ENCODE results near the gene NTPCR. TPM values are rescaled to one million over a fixed set of nuclear protein-coding genes. Genes with fewer than 3 reads are reported as not detected.

The NTPCR gene
- total and polyA plus RNA-seq, 2 donors (not counting 3 experiments of a cell fraction or from before 2014, with no cell fraction given): 13.2 to 35.3 TPM

DNA sequence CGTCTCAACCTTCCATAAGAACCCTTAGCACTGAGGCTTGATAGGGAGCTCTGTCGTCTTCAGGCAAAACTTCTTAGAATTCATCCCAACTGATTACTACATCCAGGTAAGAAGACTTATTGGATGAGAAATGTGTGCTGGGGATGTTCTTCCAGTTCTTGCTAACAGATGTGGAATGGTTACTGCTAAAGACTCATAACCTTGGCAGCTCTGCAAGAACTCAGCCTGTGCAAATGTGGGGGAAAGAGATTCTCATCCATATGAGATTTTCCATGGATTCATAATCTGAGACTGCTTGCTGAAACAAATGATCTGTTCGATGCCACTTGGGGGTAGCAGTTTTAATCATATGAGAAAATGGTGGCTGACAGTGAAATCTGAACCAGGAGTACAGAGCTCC, 48.2 kb downstream of the NTPCR start:
- Histone ChIP-seq H3K4me2 (ENCODE audit: insufficient read depth, low read length) (no peak overlapping the region), H3K9me1 (replicated peaks; ENCODE audit: control insufficient read depth, extremely low read depth, insufficient read depth, low read length) (no peaks in the 10 kb centered on the region), H3K9ac (replicated peaks; ENCODE audit: extremely low read depth, insufficient read depth, low read length) (no peak overlapping the region), H2AFZ (ENCODE audit: low read depth, low read length) (no peak overlapping the region), H3K9me3 (replicated peaks; ENCODE audit: control insufficient read depth, insufficient read depth, low read length) (no peaks in the 10 kb centered on the region), H3K79me2 (ENCODE audit: control insufficient read depth, insufficient read depth, low read length) (no peaks in the 10 kb centered on the region), H3K36me3 (ENCODE audit: control insufficient read depth in 2 of 2, extremely low read depth in 1 of 2, insufficient read depth in 2 of 2, low read length in 2 of 2) (no peaks in the 10 kb centered on the region), H4K20me1 (replicated peaks; ENCODE audit: control insufficient read depth, extremely low read depth, insufficient read depth, low read length) (no peaks in the 10 kb centered on the region), H3K27me3 (ENCODE audit: control insufficient read depth in 2 of 2, insufficient read depth in 2 of 2, low read length in 2 of 2) (no peaks in the 10 kb centered on the region), H3K4me3 (replicated peaks in 1 of 3; ENCODE audit: insufficient read depth in 1 of 3, low read depth in 1 of 3, low read length in 3 of 3) (no peak overlapping the region), H3K4me1 (ENCODE audit: control insufficient read depth, extremely low read depth, insufficient read depth, low read length) (no peaks in the 10 kb centered on the region), H3K27ac (ENCODE audit: insufficient read depth, low read depth, low read length) (no peak overlapping the region)
- dilution Hi-C loops (cut with MboI; ENCODE audit: extremely low pct_ligation_motif_present, low sequenced_read_pairs) (no loop called here), intact Hi-C loops (cut with micrococcal nuclease) (no loop called here)
- no peak for TF ChIP-seq POLR2A (IDR thresholded peaks at IDR 0.05; ENCODE audit: low read depth, low read length)
- TF ChIP-seq, protein P1, sequence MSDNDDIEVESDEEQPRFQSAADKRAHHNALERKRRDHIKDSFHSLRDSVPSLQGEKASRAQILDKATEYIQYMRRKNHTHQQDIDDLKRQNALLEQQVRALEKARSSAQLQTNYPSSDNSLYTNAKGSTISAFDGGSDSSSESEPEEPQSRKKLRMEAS (IDR thresholded peaks at IDR 0.05; ENCODE audit: insufficient read depth, insufficient read length): no peak
- no peak for TF ChIP-seq GATA2 (IDR thresholded peaks at IDR 0.05; ENCODE audit: insufficient read depth, insufficient read length, low read depth, low read length)
- no peak for TF ChIP-seq JUN (IDR thresholded peaks at IDR 0.05; ENCODE audit: borderline replicate concordance, insufficient read depth, insufficient read length, low read depth)
- no peak for TF ChIP-seq POLR2AphosphoS5 (IDR thresholded peaks at IDR 0.05; ENCODE audit: insufficient read depth, low read depth, low read length)
- no peak for TF ChIP-seq FOS (IDR thresholded peaks at IDR 0.05; ENCODE audit: borderline replicate concordance, insufficient read depth, low read length)
- TF ChIP-seq EZH2 (IDR thresholded peaks at IDR 0.05; ENCODE audit: borderline replicate concordance, low read depth, low read length, severe bottlenecking): no peak
- TF ChIP-seq MYC (IDR thresholded peaks at IDR 0.05; ENCODE audit: low read depth, low read length): no peak
- TF ChIP-seq, protein P2, sequence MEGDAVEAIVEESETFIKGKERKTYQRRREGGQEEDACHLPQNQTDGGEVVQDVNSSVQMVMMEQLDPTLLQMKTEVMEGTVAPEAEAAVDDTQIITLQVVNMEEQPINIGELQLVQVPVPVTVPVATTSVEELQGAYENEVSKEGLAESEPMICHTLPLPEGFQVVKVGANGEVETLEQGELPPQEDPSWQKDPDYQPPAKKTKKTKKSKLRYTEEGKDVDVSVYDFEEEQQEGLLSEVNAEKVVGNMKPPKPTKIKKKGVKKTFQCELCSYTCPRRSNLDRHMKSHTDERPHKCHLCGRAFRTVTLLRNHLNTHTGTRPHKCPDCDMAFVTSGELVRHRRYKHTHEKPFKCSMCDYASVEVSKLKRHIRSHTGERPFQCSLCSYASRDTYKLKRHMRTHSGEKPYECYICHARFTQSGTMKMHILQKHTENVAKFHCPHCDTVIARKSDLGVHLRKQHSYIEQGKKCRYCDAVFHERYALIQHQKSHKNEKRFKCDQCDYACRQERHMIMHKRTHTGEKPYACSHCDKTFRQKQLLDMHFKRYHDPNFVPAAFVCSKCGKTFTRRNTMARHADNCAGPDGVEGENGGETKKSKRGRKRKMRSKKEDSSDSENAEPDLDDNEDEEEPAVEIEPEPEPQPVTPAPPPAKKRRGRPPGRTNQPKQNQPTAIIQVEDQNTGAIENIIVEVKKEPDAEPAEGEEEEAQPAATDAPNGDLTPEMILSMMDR (IDR thresholded peaks at IDR 0.05; ENCODE audit: extremely low read depth in 1 of 2, insufficient read depth in 1 of 2, low read depth in 1 of 2, low read length in 2 of 2): no peak
- no peak for DNase-seq (ENCODE audit: low read depth, low spot score)
- ChIA-PET CTCF (no interaction called here), POLR2A (no interaction called here)
- FAIRE-seq: no peak
- BruUV-seq (replicated peaks): no TSS peak
